GM21576 (cell line): ENCODE measurements around the gene TOGARAM1.

Source experiments
- ATAC-seq: cut with Tn5 transposase; IDR thresholded peaks from one replicate; pipeline ENCODE4 v1.9.1; 2021; ENCODE audit warnings: mild to moderate bottlenecking, moderate library complexity; ENCODE audit not compliant: unreplicated experiment

The TOGARAM1 gene

DNA sequence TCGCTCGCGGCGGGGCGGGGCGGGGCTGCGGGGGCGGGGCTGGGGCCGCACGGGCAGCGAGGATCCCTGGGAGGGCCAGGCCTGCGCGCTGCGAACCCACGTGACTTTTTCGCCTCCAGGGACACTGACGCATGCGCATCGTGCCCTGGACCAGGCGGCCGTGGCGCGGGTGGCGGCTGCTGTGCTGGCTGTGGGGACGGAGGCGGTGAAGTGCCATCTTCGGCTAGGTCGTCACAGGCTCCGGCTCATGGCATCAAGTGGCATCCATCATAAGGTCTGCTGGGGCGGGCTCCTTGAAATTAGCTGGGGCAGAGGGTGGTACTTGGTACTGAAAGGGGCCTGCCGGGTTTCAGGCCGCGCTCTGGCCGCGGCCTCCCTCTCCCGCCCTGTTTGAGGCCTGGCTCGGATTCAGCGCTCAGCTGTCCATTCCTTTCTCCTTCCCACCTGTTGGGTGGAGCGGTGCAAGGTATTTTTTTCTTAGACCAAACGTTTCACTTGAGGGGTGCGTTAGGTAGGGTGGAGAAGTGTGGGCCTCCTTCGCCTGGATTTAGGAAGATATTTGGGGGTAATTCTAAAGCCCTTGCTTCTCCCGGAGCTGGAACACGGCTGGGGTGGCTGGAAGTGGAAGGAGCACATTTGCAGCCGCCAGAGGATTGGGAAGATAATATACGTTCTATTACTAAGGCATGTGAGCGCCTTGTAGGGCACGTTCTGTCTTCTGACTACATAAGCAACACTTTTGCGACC is 122.2 kb downstream of the TOGARAM1 start, which contains the start of gene PRPF39:
Gene PRPF39, plus strand, starts transcription at position 141 of the 747 bp plus-strand sequence. CDS start 11,124 bp downstream, outside the sequence.
- ATAC-seq: peak; percentile 91

- ATAC-seq: no peak
Observed at GRCh38 chr14:45084946-45085346, 123.0 kb downstream of the TOGARAM1 start.

- ATAC-seq: peak; percentile 54
Observed at GRCh38 chr14:45089813-45090212, 127.8 kb downstream of the TOGARAM1 start.

- no peak for ATAC-seq
Observed at GRCh38 chr14:45091710-45092109, 129.7 kb downstream of the TOGARAM1 start.

DNA sequence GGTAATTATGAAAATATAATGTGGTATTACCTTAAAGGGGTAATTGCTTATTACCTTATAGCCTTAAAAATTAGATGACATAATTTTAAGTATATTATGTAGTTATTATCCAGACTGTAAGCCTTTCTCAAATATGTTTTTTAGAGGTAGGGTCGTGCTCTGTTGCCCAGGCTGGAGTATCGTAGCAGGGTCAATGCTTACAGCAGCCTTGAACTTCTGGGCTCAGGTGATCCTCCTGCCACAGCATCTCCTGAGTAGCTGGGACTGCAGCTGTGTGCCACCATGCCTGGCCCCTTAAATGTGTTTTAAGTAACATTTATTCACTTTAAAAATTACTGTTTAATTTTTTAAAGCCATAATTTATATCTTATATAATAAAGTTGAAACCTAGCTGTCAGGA is 132.3 kb downstream of the TOGARAM1 start:
- ATAC-seq: no peak

- ATAC-seq: no peak
Observed at GRCh38 chr14:45095143-45095542, 133.2 kb downstream of the TOGARAM1 start.

DNA sequence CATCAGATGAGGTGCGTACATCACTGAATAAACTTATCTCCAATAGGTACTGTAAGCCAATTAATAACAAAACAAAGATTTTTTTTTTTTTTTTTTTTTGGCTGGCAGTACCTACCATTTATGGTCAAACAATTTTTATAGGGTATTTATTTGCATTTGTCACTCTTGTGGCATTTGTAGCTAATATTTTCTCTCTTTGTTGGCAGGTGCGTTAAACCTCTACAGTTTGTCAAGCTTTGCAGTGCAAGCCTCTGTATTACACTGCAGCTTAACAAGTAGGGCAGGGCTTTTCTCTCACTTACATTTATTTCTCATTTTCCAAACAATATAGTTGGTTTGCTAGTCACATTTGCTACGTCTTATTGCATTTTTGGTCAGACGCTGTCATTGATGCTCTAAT is 134.2 kb downstream of the TOGARAM1 start:
- ATAC-seq: no peak

DNA sequence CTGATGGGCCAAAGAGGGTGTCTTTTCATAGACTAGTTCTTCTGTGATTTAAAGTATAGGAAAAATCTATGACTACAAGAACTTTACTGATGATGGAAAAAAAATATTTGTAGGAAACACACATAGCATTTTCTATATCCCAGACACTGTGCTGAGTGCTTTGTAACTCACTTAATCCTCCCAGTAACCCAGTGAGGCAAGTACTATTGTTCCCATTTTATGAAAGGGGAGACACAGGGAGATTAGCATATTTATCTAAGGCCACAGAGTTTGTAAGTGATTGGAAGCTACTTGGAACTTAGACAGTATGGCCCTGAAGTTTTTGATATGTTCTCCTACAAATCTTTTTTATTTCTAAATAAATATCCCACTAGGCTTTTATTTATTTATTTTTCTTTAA is 141.8 kb downstream of the TOGARAM1 start:
- ATAC-seq: no peak

DNA sequence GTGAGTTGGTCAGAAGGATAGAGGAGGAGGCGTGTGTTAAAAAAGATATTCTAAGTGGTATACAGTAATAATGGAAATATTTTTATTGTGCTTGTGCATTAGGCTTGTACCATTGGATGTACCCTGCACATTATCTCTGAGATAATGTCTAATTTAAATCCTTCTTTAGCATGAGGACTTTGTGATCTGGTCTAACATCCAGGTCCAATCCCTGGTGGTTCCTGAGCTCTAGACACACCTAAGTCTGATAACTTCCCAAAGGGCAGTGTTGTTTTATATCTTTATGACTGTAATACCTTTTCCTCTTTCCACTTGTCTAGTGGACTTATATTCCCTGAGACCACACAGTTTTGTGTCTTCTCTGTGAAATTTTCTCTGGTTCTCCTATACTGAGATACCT is 142.6 kb downstream of the TOGARAM1 start:
- ATAC-seq: no peak

GRCh38 chr14:45112896-45113781 is 151.1 kb downstream of the TOGARAM1 start:
- ATAC-seq: no peak

GRCh38 chr14:45114327-45114726 is 152.3 kb downstream of the TOGARAM1 start:
- no peak for ATAC-seq

DNA sequence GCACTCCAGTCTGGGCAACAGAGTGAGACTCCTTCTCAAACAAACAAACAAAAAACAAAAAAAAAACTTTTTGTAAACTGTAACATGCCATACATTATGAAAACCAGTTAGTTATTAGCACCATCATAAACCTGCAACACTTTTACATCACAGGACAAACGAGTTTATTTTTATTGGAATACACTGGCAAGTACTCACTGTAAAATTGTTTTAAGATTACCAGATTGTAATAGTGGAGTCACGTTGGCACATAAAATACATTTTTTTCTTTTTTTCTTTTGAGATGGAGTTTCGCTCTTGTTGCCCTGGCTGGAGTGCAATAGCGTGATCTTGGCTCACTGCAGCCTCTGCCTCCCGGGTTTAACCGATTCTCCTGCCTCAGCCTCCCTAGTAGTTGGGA is 156.6 kb downstream of the TOGARAM1 start:
- ATAC-seq: no peak

- no peak for ATAC-seq
Observed at GRCh38 chr14:45120096-45120495, 158.1 kb downstream of the TOGARAM1 start.

GRCh38 chr14:45123271-45123670 is 161.3 kb downstream of the TOGARAM1 start:
- ATAC-seq: no peak
